GM19023 (cell line): ENCODE results near the gene MARVELD2.
"Not testable (repeated sequence)": the region's sequence is repeated elsewhere in the genome, so short reads cannot be mapped to it uniquely, and the experiment has no call there.

Experiments
- ATAC-seq: cut with Tn5 transposase; IDR thresholded peaks from one replicate; pipeline ENCODE4 v1.9.1; 2021; ENCODE audit warnings: mild to moderate bottlenecking, moderate library complexity; ENCODE audit not compliant: unreplicated experiment

MARVELD2 gene

DNA sequence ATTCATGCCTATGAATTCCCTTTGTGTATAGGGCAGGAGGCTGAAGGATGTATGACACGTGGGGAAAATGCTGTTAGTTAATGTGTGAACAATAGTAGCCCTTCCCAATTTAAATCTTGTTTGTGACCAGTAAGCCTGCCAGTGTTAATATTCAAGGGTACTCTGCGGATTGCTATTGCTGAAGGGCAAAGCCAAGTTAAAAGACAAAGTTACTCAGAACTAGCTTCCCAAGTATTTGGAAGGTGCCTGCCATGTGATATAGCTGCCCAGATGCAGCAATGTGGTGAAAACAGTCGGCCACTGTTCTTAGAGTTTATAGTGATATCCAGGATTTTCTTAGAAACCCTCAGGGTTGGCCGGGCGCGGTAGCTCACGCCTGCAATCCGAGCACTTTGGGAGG is 34.6 kb downstream of the MARVELD2 start:
- no peak for ATAC-seq

- no peak for ATAC-seq
These were observed 35.2 kb downstream of the MARVELD2 start for GRCh38 chr5:69450116-69450515.

GRCh38 chr5:69450527-69450926 is 35.6 kb downstream of the MARVELD2 start:
- not testable (repeated sequence) for ATAC-seq

- ATAC-seq: no peak
These were observed 37.2 kb downstream of the MARVELD2 start for GRCh38 chr5:69451941-69452647.

- not testable (repeated sequence) for ATAC-seq
These were observed 38.6 kb downstream of the MARVELD2 start for GRCh38 chr5:69453487-69453886.

GRCh38 chr5:69454460-69455249 is 39.7 kb downstream of the MARVELD2 start:
- ATAC-seq: no peak

DNA sequence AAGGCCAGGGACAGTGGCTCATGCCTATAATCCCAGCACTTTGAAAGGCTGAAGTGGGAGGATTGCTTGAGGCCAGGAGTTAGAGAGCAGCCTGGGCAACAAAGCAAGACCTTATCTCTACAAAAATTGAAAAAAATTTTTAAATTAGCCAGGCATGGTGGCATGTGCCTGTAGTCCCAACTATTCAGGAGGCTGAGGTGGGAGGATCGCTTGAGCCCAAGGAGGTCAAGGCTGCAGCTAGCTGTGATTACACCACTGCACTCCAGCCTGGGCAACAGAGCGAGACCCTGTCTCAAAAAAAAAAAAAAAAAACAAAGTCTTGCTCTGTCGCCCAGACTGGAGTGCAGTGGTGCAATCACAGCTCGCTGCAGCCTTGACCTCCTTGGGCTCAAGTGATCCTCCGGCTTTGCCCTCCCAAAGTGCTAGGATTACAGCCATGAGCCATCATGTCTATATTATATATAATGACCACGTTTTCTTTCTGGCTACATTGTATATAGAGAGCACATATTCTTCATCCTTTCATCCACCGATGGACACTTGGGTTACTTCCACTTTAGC is 40.6 kb downstream of the MARVELD2 start:
- not testable (repeated sequence) for ATAC-seq

DNA sequence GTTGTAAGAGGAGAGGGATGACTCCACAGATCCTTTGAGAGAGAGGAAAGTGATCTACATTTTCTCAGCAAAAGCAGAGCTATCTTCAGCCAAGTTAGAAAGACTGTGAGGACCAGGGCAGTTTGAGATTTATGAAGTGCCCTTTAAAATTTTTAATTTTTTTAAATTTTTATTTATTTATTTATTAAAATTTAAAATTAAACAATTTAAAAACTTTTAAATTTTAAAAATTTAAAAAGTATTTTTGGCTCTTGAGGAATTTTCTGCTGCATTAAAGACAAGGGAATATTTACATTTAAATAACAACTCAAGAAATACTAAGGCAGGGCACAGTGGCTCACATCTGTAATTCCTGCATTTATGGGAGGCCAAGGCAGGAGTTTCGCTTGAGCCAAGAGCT is 47.3 kb downstream of the MARVELD2 start:
- no peak for ATAC-seq

- not testable (repeated sequence) for ATAC-seq
These were observed 51.5 kb downstream of the MARVELD2 start for GRCh38 chr5:69466375-69466774.

DNA sequence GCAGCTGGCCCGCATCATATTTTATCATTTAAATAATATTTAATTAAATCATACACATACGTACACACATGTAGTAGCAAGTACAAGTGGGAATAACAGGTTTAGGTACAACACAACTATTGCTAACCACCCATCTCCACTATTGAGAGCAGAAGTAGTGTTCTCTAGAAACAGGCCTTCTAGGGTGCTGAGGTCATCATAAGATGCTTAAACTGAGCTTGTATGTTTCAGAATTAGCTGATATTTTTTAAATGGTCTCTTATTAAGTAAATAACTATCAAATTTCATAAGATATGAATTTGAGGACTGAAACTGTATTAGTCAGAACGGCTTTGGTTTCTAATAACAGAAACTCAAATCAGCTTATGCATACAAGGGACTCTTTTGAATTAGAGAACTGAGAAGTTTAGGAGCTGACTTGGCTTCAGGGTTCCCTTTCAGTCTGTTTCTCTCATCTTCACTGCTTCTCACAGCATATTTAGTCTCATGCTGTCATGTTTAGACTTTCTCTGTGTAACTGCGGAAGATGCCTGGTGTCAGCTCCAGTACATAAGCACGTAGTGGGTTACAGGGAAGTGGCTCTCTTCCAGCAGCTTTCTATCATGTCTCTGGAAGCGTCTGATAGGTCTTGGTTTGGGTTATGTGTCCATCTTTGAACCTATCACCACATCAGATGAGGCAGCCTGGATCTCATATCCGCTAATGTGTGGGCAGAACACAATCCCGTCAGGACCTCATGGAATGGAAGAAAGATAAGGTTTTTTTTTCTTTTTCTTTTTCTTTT is 52.7 kb downstream of the MARVELD2 start:
- ATAC-seq: peak; percentile 91

GRCh38 chr5:69468631-69469030 is 53.7 kb downstream of the MARVELD2 start:
- no peak for ATAC-seq

DNA sequence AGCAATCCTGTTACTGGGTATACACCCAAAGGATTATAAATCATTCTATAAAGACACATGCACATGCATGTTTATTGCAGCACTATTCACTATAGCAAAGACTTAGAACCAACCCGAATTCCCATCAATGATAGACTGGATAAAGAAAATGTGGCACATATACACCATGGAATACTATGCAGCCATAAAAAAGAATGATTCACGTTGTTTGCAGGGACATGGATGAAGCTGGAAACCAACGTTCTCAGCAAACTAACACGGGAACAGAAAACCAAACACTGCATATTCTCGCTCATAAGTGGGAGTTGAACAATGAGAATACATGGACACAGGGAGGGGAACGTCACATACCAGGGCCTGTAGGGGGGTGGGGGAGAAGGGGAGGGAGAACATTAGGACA is 56.6 kb downstream of the MARVELD2 start:
- ATAC-seq: not testable (repeated sequence)

GRCh38 chr5:69472535-69473143 is 57.7 kb downstream of the MARVELD2 start:
- ATAC-seq: not testable (repeated sequence)

DNA sequence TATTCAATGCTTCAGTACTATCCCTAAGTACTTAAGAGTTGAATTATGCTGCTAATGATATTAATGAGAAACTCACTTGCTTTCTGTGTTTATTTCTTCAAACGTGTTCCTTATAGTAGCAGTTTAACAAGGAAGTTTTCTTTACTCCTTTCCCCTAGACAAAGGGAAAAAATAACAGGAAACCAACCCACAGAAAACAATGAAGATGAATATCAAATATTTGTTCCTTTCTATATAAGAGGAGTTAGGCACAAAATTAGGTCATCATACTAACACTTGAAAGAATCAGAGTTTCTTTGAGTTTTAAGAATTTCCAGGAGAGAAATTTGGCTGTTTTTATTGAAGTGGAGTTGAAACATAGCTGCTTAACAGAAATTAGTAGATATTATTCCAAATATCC is 62.3 kb downstream of the MARVELD2 start:
- ATAC-seq: no peak

DNA sequence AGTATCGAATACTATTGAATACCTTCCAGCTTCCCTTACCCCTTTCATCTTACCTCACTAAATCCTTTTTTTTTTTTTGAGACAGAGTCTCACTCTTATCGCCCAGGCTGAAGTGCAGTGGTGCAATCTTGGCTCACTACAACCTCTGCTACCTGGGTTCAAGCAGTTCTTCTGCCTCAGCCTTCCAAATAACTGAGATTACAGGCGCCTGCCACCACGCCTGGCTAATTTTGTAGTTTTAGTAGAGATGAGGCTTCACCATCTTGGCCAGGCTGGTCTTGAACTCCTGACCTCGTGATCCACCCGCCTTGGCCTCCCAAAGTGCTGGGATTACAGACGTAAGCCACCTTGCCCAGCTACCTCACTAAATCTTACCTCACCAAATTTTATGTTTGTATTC is 63.4 kb downstream of the MARVELD2 start:
- ATAC-seq: not testable (repeated sequence)

DNA sequence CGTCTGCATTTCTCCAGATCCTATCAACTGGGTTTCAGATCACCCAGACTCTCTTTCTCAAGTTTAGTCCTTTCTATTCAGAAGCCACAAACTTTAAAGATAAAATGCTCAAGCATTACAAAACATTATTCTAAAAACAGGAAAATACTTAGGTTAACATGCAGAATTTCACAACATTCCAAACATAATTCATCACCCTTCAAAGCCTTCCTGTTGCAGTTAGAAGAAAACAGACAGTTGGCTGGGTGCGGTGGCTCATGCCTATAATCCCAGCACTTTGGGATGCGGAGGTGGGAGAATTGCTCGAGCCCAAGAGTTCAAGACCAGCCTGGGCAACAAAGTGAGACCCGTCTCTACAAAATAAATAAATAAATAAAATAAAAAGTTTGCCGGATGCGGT is 70.0 kb downstream of the MARVELD2 start:
- no peak for ATAC-seq

- ATAC-seq: no peak
These were observed 70.6 kb downstream of the MARVELD2 start for GRCh38 chr5:69485471-69485870.

DNA sequence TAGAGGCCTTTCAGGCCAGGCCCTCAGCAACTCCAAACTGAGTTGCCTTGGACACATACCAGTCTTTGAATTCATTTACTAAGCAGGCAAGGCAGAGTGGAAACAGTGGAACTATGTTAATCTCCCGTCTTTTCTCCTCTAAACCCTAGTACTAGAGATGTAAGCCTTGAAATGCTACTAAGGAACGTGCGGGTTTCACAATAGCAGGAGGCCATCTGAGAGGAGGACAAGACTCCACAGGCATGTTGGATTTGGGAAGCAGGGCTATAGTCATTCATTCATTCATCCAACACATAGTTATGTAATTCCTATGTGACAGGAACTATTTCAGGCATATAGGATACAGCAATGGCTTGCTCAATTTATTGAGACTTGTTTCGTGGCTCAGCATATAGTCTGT is 74.3 kb downstream of the MARVELD2 start:
- no peak for ATAC-seq

DNA sequence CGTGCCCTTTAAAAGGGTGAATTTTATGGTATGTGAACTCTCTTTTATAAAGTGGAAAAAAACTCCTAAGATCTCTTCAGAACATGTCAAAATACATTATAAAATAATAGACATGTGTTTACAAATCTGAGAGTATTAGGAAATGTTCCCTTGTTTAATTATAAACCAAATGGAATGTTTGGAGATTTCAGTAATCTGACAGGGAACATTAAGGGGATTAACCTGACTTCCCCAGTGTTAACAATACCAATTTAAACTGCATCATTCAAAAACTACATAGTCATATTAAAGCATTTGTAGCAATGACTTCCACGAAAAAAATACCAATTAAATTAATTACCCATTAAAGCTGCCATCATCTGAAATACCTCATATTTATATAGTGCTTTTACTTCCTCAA is 76.1 kb downstream of the MARVELD2 start:
- no peak for ATAC-seq

- no peak for ATAC-seq
These were observed 77.0 kb downstream of the MARVELD2 start for GRCh38 chr5:69491838-69492390.
